CD14-positive monocyte (primary cell): Measurements from ENCODE around the gene AK1. TPM values are rescaled to one million over a fixed set of nuclear protein-coding genes. Genes with fewer than 3 reads are reported as not detected.

Experiments used
- DNase-seq, 3 donors: peaks; one replicate each; pipeline ENCODE4 v3.0.0-alpha.2; 2011 to 2022
- H2AFZ ChIP-seq: 2 replicates; pipeline ENCODE4 v1.6.0; 2012; ENCODE audit warnings: mild to moderate bottlenecking, low read depth, low read length, inconsistent platforms; ENCODE audit not compliant: insufficient read depth, poor library complexity, severe bottlenecking
- H3K27ac ChIP-seq, 2 donors: 1 replicate in 1 of 2; 2 replicates in 1 of 2; pipeline ENCODE4 v1.5.1; 2012 to 2013; ENCODE audit warnings: low read length in 2 of 2, control low read depth in 1 of 2, inconsistent platforms in 1 of 2, low read depth in 1 of 2, mild to moderate bottlenecking in 1 of 2
- H3K27me3 ChIP-seq, 2 donors: one replicate each; pipeline versions ENCODE4 v1.6.0 to v1.6.1; 2011 to 2013; ENCODE audit warnings: low read length in 2 of 2; ENCODE audit not compliant: control insufficient read depth in 2 of 2, insufficient read depth in 2 of 2
- H3K36me3 ChIP-seq, 2 donors: replicated peaks in 1 of 2; 1 replicate in 1 of 2; 2 replicates in 1 of 2; pipeline versions ENCODE4 v1.5.1 to v1.6.1; 2012 to 2013; ENCODE audit warnings: low read length in 2 of 2, control low read depth in 1 of 2, inconsistent platforms in 1 of 2, mild to moderate bottlenecking in 1 of 2; ENCODE audit not compliant: insufficient read depth in 2 of 2, control insufficient read depth in 1 of 2
- H3K4me1 ChIP-seq, 2 donors: 1 replicate in 1 of 2; 2 replicates in 1 of 2; pipeline versions ENCODE4 v1.5.1 to v1.6.1; 2012 to 2013; ENCODE audit warnings: low read length in 2 of 2, control low read depth in 1 of 2, inconsistent platforms in 1 of 2, mild to moderate bottlenecking in 1 of 2, moderate library complexity in 1 of 2; ENCODE audit not compliant: insufficient read depth in 2 of 2, control insufficient read depth in 1 of 2
- H3K4me2 ChIP-seq: replicated peaks from 2 replicates; pipeline ENCODE3; 2012; ENCODE audit warnings: low read length, moderate library complexity, mild to moderate bottlenecking; ENCODE audit not compliant: poor library complexity, severe bottlenecking; ENCODE audit errors: extremely low read depth
- H3K4me3 ChIP-seq, 3 experiments: fragments of 200-600 bp in 1 of 3; sonication (generic) in 1 of 3; replicated peaks in 1 of 3; 1 replicate in 2 of 3; 2 replicates in 1 of 3; pipeline ENCODE4 v1.5.1; 2011 to 2013; ENCODE audit warnings: low read length in 3 of 3, mild to moderate bottlenecking in 3 of 3, control low read depth in 2 of 3, low read depth in 2 of 3, inconsistent platforms in 1 of 3, moderate library complexity in 1 of 3
- H3K79me2 ChIP-seq: 2 replicates; pipeline ENCODE4 v1.6.0; 2012; ENCODE audit warnings: mild to moderate bottlenecking, control low read depth, inconsistent platforms, low read length, moderate library complexity; ENCODE audit not compliant: insufficient read depth
- H3K9ac ChIP-seq: 2 replicates; pipeline ENCODE4 v1.6.0; 2017; ENCODE audit warnings: low read length, mild to moderate bottlenecking; ENCODE audit not compliant: insufficient read depth, poor library complexity, severe bottlenecking
- H3K9me3 ChIP-seq, 2 donors: replicated peaks in 1 of 2; 1 replicate in 1 of 2; 2 replicates in 1 of 2; pipeline versions ENCODE4 v1.5.1 to v1.6.1; 2012 to 2013; ENCODE audit warnings: low read length in 2 of 2, control low read depth in 1 of 2; ENCODE audit not compliant: control insufficient read depth in 1 of 2, insufficient read depth in 1 of 2
- H4K20me1 ChIP-seq: 2 replicates; pipeline ENCODE4 v1.6.0; 2012; ENCODE audit warnings: mild to moderate bottlenecking, low read length, control low read depth, moderate library complexity; ENCODE audit not compliant: insufficient read depth
- H3K27ac Mint-ChIP-seq, 7 donors: one replicate each; pipeline ENCODE4 v1.8.0; 2020; ENCODE audit warnings: mild to moderate bottlenecking in 7 of 7, mixed read lengths in 7 of 7, moderate library complexity in 6 of 7, inconsistent platforms in 2 of 7
- H3K27me3 Mint-ChIP-seq, 3 donors: one replicate each; pipeline ENCODE4 v1.8.0; 2021 to 2022; ENCODE audit warnings: low read depth in 3 of 3, mild to moderate bottlenecking in 3 of 3, mixed read lengths in 3 of 3, moderate library complexity in 3 of 3, inconsistent platforms in 1 of 3
- H3K36me3 Mint-ChIP-seq, 2 donors: one replicate each; pipeline ENCODE4 v1.8.0; 2020; ENCODE audit warnings: mixed read lengths in 2 of 2, inconsistent platforms in 1 of 2, mild to moderate bottlenecking in 1 of 2
- H3K4me1 Mint-ChIP-seq: one replicate; pipeline ENCODE4 v1.8.0; 2020; ENCODE audit warnings: mild to moderate bottlenecking, mixed read lengths
- H3K4me3 Mint-ChIP-seq, 2 donors: one replicate each; pipeline ENCODE4 v1.8.0; 2020; ENCODE audit warnings: mild to moderate bottlenecking in 2 of 2, mixed read lengths in 2 of 2, moderate library complexity in 1 of 2
- H3K9me3 Mint-ChIP-seq, 7 donors: one replicate each; pipeline ENCODE4 v1.8.0; 2020 to 2022; ENCODE audit warnings: mixed read lengths in 7 of 7, mild to moderate bottlenecking in 6 of 7, moderate library complexity in 6 of 7, inconsistent platforms in 2 of 7
- WGBS: methylation state at CpG from one replicate; pipeline ENCODE4 v1.1.5; 2013; ENCODE audit warnings: missing lambda C conversion rate; ENCODE audit not compliant: insufficient coverage; 5-methylcytosine and 5-hydroxymethylcytosine counted together
- intact Hi-C, 2 donors: fragments of 100-400 bp; cut with micrococcal nuclease; formaldehyde crosslinking; loops; one replicate each; pipeline versions ENCODE4 v1.15.0 to v1.15.1; 2023
- polyA plus RNA-seq, 3 donors: library from polyadenylated mRNA; depleted of rRNA in 1 of 3; unstranded in 2 of 3; stranded (reverse) in 1 of 3; fragments of 300-500 nt in 2 of 3; fragments of >200 nt in 1 of 3; fragmentation: Illumina TruSeq in 2 of 3; gene quantifications; 1 replicate in 2 of 3; 2 replicates in 1 of 3; pipeline ENCODE4 v1.2.3, GENCODE V29; 2012 to 2021
- TF ChIP-seq, protein P1 (sequence below): fragments of 200-600 bp; IDR thresholded peaks from one replicate; pipeline ENCODE4 v1.8.0; 2022; ENCODE audit warnings: antibody characterized with exemption, mild to moderate bottlenecking

The AK1 gene
- polyA plus RNA-seq, 3 donors, result 3.5 TPM; not detected in 2

DNA sequence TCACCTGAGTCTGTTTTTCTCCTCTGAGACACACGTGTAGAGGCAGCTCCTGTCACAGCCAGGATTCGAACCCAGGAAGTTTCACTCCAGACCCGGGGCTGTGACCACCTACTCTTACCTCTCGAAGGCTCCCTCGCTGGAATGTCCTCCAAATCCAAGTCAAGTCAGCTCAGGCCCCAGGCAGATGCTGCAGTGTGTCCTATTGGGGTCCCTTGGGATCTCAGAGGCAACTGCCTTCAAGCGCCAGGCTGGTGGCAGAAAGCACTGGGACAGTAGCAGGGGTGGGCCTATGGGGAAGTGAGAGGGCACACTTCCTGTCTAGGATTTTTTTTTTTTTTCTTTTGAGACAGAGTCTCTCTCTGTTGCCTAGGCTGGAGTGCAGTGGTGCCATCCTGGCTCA, 40.1 kb upstream of the AK1 start:
- Histone ChIP-seq H3K27ac (peak overlapping the region; percentile 85 to 93), H3K4me3 (peak overlapping the region in 1 of 3 experiments; percentile 62), H3K9me3 (no peaks in the 10 kb centered on the region), H3K4me1 (peaks cover 57 to 67% of the 10 kb centered on the region in 2 donors), H3K4me2 (peak overlapping the region; percentile 99), H3K79me2 (no peaks in the 10 kb centered on the region), H3K36me3 (peaks cover 0 to 4% of the 10 kb centered on the region in 2 donors), H2AFZ (peak overlapping the region; percentile 44), H3K9ac (no peak overlapping the region), H4K20me1 (no peaks in the 10 kb centered on the region), H3K27me3 (peaks cover 0 to 6% of the 10 kb centered on the region in 2 donors)
- Mint-ChIP-seq H3K36me3 (peaks cover 9 to 13% of the 10 kb centered on the region in 2 donors), H3K9me3 (peaks cover 0 to 1% (median 0%) of the 10 kb centered on the region in 7 donors), H3K27ac (peak overlapping the region; percentile 81 to 100 (median 97)), H3K27me3 (peaks cover 9 to 18% (median 12%) of the 10 kb centered on the region in 3 donors), H3K4me3 (peak overlapping the region; percentile 61 to 81), H3K4me1 (peaks cover 65% of the 10 kb centered on the region)
- TF ChIP-seq, protein P1, sequence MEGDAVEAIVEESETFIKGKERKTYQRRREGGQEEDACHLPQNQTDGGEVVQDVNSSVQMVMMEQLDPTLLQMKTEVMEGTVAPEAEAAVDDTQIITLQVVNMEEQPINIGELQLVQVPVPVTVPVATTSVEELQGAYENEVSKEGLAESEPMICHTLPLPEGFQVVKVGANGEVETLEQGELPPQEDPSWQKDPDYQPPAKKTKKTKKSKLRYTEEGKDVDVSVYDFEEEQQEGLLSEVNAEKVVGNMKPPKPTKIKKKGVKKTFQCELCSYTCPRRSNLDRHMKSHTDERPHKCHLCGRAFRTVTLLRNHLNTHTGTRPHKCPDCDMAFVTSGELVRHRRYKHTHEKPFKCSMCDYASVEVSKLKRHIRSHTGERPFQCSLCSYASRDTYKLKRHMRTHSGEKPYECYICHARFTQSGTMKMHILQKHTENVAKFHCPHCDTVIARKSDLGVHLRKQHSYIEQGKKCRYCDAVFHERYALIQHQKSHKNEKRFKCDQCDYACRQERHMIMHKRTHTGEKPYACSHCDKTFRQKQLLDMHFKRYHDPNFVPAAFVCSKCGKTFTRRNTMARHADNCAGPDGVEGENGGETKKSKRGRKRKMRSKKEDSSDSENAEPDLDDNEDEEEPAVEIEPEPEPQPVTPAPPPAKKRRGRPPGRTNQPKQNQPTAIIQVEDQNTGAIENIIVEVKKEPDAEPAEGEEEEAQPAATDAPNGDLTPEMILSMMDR, result no peak
- DNase-seq, result peak in 2 of 3 donors; percentile 67 to 68
- intact Hi-C loops, result loop anchor here (2.0 to 5.0 kb wide), 7 partner anchors 19 to 695 kb away; partner anchors contain the start of genes CDK9 (in 1 of the 2), SH2D3C (in 1 of the 2), ST6GALNAC6 (in 1 of the 2) and TOR2A (in 1 of the 2)
- WGBS, result 44% methylated on average over 5 of the region's 6 CpGs

DNA sequence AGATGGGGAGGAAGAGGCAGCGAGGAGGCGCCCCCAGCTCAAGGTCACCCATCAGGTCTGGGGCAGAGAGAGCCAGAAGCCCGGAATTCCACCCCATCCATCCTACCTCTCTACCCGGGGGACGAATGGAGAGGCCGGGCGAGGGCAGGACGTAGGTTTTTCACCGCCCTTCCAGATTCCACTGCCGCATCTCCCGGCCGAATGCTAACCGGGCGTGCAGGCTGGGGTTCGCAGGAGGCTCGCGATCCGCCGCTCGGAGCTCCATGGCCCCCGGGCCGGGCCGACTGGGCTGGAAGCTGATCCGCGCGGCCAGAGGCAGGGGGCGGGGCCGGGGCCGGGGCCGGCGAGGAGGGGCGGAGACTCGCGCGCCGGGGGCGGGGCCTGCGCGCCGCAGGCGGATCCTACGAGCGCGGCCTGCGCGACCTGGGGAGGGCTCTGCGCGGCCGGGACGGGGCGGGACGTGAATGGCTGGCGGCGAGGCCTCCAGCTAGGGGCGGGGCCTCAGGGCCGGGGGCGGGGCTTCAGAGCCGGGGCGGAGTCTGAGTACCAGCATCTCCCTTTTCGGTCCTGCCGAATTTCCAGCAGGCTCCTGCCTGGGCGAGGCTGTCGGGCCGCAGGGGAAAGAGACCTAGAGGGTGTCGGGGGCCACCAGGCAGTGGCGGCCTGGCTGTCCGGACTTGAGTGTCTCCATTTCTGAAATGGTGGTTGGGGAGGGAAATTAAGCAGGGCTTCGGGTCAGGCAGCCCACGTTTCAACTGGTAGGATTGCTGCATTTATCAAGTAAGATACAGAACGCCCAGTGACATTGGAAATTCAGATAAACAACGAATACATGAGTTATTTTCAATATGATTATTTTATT, 39.5 kb upstream of the AK1 start, which contains the start of gene ST6GALNAC4:
Gene ST6GALNAC4, minus strand, starts transcription at position 322 of the 862 bp plus-strand sequence. CDS start 622 bp downstream, outside the sequence.
- H3K4me1 Mint-ChIP-seq, result peaks cover 64% of the 10 kb centered on the region
- H3K27ac Mint-ChIP-seq, result peak within 1 kb of the TSS; percentile 81 to 100 (median 97)
- peak within 1 kb of the TSS; percentile 81 to 86 for H3K4me3 Mint-ChIP-seq
- peaks cover 3 to 13% (median 8%) of the 10 kb centered on the region in 3 donors for H3K27me3 Mint-ChIP-seq
- H3K4me3 ChIP-seq, result peak within 1 kb of the TSS; percentile 54 to 92 (median 55)
- H3K9me3 Mint-ChIP-seq, result peaks cover 0 to 1% (median 0%) of the 10 kb centered on the region in 7 donors
- H3K79me2 ChIP-seq, result no peaks in the 10 kb centered on the region
- TF ChIP-seq, protein P1, result no peak
- H4K20me1 ChIP-seq, result no peaks in the 10 kb centered on the region
- peak within 1 kb of the TSS; percentile 69 for H3K9ac ChIP-seq
- H3K36me3 Mint-ChIP-seq, result peaks cover 16 to 19% of the 10 kb centered on the region in 2 donors
- H3K9me3 ChIP-seq, result no peaks in the 10 kb centered on the region
- peaks cover 0 to 3% of the 10 kb centered on the region in 2 donors for H3K27me3 ChIP-seq
- peaks cover 56 to 66% of the 10 kb centered on the region in 2 donors for H3K4me1 ChIP-seq
- peak within 1 kb of the TSS; percentile 96 for H2AFZ ChIP-seq
- DNase-seq, result peak; percentile 90 to 94 (median 91)
- intact Hi-C loops, result loop anchor here (5.0 kb wide), 6 partner anchors 55 to 695 kb away; partner anchors contain the start of genes CDK9 (in 1 of the 2), SH2D3C (in 1 of the 2) and TOR2A (in 1 of the 2)
- peaks cover 5 to 10% of the 10 kb centered on the region in 2 donors for H3K36me3 ChIP-seq
- peak within 1 kb of the TSS; percentile 99 for H3K4me2 ChIP-seq
- WGBS, result under 1% methylated on average over 60 of the region's 71 CpGs
- peak within 1 kb of the TSS; percentile 85 to 93 for H3K27ac ChIP-seq
